Measurements from ENCODE around the gene GLP2R. TPM values are rescaled to one million over a fixed set of nuclear protein-coding genes. Genes with fewer than 3 reads are reported as not detected.

The GLP2R gene
- total RNA-seq, 2 experiments from 2014 or later, result not detected

DNA sequence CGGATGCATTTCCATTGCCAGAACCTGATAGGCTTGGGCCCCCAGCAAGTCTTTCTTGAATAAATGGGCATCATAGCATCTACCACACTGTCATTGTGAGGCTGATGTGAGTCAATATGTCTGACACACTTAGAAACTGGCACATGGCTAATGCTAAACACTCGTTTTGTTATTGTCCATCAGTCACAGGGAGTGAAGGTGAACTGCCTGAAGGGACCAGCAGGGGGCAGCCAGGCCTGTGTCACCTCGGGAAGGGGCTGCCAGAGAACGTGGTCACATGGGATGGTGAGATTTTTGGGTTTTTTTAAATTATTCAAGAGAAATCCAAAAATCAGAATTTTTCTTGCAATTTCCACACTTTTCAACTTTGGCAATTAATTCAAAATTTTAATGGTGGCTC, 80.2 kb downstream of the GLP2R start:
- H3K9me3 ChIP-seq (ENCODE audit: low read length), result no peaks in the 10 kb centered on the region
- TF ChIP-seq, protein P1, sequence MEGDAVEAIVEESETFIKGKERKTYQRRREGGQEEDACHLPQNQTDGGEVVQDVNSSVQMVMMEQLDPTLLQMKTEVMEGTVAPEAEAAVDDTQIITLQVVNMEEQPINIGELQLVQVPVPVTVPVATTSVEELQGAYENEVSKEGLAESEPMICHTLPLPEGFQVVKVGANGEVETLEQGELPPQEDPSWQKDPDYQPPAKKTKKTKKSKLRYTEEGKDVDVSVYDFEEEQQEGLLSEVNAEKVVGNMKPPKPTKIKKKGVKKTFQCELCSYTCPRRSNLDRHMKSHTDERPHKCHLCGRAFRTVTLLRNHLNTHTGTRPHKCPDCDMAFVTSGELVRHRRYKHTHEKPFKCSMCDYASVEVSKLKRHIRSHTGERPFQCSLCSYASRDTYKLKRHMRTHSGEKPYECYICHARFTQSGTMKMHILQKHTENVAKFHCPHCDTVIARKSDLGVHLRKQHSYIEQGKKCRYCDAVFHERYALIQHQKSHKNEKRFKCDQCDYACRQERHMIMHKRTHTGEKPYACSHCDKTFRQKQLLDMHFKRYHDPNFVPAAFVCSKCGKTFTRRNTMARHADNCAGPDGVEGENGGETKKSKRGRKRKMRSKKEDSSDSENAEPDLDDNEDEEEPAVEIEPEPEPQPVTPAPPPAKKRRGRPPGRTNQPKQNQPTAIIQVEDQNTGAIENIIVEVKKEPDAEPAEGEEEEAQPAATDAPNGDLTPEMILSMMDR (conservative IDR thresholded peaks at IDR 0.05; ENCODE audit: low read length), result peak; percentile 79
- TF ChIP-seq EZH2phosphoT487 (IDR thresholded peaks at IDR 0.05; ENCODE audit: borderline replicate concordance, low read depth, low read length), result no peak
- POLR2A ChIA-PET, result no interaction called here
- H3K4me1 ChIP-seq (ENCODE audit: insufficient read depth, low read length, poor library complexity, severe bottlenecking), result no peaks in the 10 kb centered on the region
- H4K20me1 ChIP-seq (ENCODE audit: insufficient read depth, low read length), result no peaks in the 10 kb centered on the region
- H3K36me3 ChIP-seq (ENCODE audit: insufficient read depth, low read length), result no peaks in the 10 kb centered on the region
- BruUV-seq (replicated peaks), result no TSS peak
- H3K79me2 ChIP-seq (ENCODE audit: insufficient read depth, low read depth, low read length), result no peaks in the 10 kb centered on the region
- intact Hi-C loops (cut with micrococcal nuclease; ENCODE audit: unreplicated experiment), result no loop called here
- CTCF ChIA-PET (ENCODE audit: unreplicated experiment), result no interaction called here
- peak; percentile 10 for DNase-seq (ENCODE audit: low spot score)
- no peak overlapping the region for H2AFZ ChIP-seq (ENCODE audit: low read length)
- no peak overlapping the region for H3K4me2 ChIP-seq (ENCODE audit: low read length)
- H3K27ac ChIP-seq (ENCODE audit: low read depth, low read length, poor library complexity, severe bottlenecking), result no peak overlapping the region
- no peaks in the 10 kb centered on the region for H3K9me2 ChIP-seq (ENCODE audit: insufficient read depth, low read length)
- no peak overlapping the region for H3K4me3 ChIP-seq (ENCODE audit: low read depth, low read length, poor library complexity, severe bottlenecking)

DNA sequence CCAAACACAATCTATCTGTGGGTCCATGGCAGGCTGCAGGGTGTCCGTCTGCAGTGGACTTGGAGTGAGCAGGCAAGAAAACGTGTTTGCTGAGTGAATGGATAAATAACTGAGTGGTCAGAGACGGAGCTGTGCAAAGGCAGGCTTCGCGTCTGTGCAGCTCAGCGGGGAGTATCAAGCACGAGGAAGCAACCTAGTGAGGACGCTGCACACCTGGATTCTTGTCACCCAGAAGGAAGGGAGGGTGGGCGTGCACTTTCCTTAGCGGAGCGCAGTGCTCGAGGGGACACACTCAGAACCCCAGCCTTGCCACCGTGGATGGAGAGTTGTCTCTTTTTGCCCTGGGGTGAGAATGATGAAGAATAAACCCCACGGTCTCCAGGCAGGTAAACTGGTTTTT, 80.9 kb downstream of the GLP2R start:
- no peak overlapping the region for H3K4me2 ChIP-seq (ENCODE audit: low read length)
- CTCF ChIA-PET (ENCODE audit: unreplicated experiment), result no interaction called here
- no peaks in the 10 kb centered on the region for H3K36me3 ChIP-seq (ENCODE audit: insufficient read depth, low read length)
- POLR2A ChIA-PET, result no interaction called here
- intact Hi-C loops (cut with micrococcal nuclease; ENCODE audit: unreplicated experiment), result no loop called here
- no peaks in the 10 kb centered on the region for H3K4me1 ChIP-seq (ENCODE audit: insufficient read depth, low read length, poor library complexity, severe bottlenecking)
- no peak overlapping the region for H3K4me3 ChIP-seq (ENCODE audit: low read depth, low read length, poor library complexity, severe bottlenecking)
- no peaks in the 10 kb centered on the region for H3K9me3 ChIP-seq (ENCODE audit: low read length)
- no peaks in the 10 kb centered on the region for H3K79me2 ChIP-seq (ENCODE audit: insufficient read depth, low read depth, low read length)
- H4K20me1 ChIP-seq (ENCODE audit: insufficient read depth, low read length), result no peaks in the 10 kb centered on the region
- H3K27ac ChIP-seq (ENCODE audit: low read depth, low read length, poor library complexity, severe bottlenecking), result no peak overlapping the region
- no peak for DNase-seq (ENCODE audit: low spot score)
- H3K9me2 ChIP-seq (ENCODE audit: insufficient read depth, low read length), result no peaks in the 10 kb centered on the region
- no TSS peak for BruUV-seq (replicated peaks)
- no peak overlapping the region for H2AFZ ChIP-seq (ENCODE audit: low read length)
- no peak for TF ChIP-seq EZH2phosphoT487 (IDR thresholded peaks at IDR 0.05; ENCODE audit: borderline replicate concordance, low read depth, low read length)
- TF ChIP-seq, protein P1 (conservative IDR thresholded peaks at IDR 0.05; ENCODE audit: low read length), result no peak

DNA sequence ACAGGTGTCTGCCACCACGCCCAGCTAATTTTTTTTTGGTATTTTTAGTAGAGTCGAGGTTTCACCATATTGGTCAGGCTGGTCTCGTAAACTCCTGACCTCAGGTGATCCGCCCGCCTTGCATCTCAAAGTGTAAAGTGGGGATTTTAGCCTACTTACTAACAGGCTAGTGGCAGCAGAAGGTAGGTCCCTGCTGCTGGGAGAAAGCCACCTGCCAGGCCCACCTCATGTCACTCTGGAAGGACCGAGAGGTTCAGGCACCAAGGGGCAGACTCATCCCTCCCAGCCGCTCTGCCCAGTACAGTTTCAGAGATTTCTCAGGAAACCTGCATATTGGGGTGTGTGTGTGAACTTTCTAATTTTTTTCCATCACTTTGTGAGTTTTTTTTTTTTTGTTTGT, 81.4 kb downstream of the GLP2R start:
- no peaks in the 10 kb centered on the region for H3K4me1 ChIP-seq (ENCODE audit: insufficient read depth, low read length, poor library complexity, severe bottlenecking)
- no peaks in the 10 kb centered on the region for H3K36me3 ChIP-seq (ENCODE audit: insufficient read depth, low read length)
- no peak for TF ChIP-seq EZH2phosphoT487 (IDR thresholded peaks at IDR 0.05; ENCODE audit: borderline replicate concordance, low read depth, low read length)
- TF ChIP-seq, protein P1 (conservative IDR thresholded peaks at IDR 0.05; ENCODE audit: low read length), result no peak
- no peaks in the 10 kb centered on the region for H3K9me3 ChIP-seq (ENCODE audit: low read length)
- intact Hi-C loops (cut with micrococcal nuclease; ENCODE audit: unreplicated experiment), result no loop called here
- H3K79me2 ChIP-seq (ENCODE audit: insufficient read depth, low read depth, low read length), result no peaks in the 10 kb centered on the region
- H3K27ac ChIP-seq (ENCODE audit: low read depth, low read length, poor library complexity, severe bottlenecking), result no peak overlapping the region
- BruUV-seq (replicated peaks), result no TSS peak
- no peak overlapping the region for H2AFZ ChIP-seq (ENCODE audit: low read length)
- H3K4me2 ChIP-seq (ENCODE audit: low read length), result no peak overlapping the region
- no peak for DNase-seq (ENCODE audit: low spot score)
- no peaks in the 10 kb centered on the region for H3K9me2 ChIP-seq (ENCODE audit: insufficient read depth, low read length)
- no peak overlapping the region for H3K4me3 ChIP-seq (ENCODE audit: low read depth, low read length, poor library complexity, severe bottlenecking)
- ChIA-PET POLR2A (no interaction called here), CTCF (ENCODE audit: unreplicated experiment) (interaction anchor here (1.2 kb wide), 1 partner anchor 81 kb away, joined by 3 read pairs; no protein-coding TSS in a partner anchor)
- no peaks in the 10 kb centered on the region for H4K20me1 ChIP-seq (ENCODE audit: insufficient read depth, low read length)
